Measurements from ENCODE around the gene RBL1.

The RBL1 gene, protein sequence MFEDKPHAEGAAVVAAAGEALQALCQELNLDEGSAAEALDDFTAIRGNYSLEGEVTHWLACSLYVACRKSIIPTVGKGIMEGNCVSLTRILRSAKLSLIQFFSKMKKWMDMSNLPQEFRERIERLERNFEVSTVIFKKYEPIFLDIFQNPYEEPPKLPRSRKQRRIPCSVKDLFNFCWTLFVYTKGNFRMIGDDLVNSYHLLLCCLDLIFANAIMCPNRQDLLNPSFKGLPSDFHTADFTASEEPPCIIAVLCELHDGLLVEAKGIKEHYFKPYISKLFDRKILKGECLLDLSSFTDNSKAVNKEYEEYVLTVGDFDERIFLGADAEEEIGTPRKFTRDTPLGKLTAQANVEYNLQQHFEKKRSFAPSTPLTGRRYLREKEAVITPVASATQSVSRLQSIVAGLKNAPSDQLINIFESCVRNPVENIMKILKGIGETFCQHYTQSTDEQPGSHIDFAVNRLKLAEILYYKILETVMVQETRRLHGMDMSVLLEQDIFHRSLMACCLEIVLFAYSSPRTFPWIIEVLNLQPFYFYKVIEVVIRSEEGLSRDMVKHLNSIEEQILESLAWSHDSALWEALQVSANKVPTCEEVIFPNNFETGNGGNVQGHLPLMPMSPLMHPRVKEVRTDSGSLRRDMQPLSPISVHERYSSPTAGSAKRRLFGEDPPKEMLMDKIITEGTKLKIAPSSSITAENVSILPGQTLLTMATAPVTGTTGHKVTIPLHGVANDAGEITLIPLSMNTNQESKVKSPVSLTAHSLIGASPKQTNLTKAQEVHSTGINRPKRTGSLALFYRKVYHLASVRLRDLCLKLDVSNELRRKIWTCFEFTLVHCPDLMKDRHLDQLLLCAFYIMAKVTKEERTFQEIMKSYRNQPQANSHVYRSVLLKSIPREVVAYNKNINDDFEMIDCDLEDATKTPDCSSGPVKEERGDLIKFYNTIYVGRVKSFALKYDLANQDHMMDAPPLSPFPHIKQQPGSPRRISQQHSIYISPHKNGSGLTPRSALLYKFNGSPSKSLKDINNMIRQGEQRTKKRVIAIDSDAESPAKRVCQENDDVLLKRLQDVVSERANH

GRCh38 chr20:37095599-37096414 is at the start of gene RBL1:
RBL1 (minus strand) TSS chr20:37095997; CDS start chr20:37095928, 69 bp downstream.
- H3K27ac ChIP-seq = peak within 1 kb of the TSS; percentile 89
- TF ChIP-seq ZFX (IDR thresholded peaks at IDR 0.05) = peak; percentile 48
- TF ChIP-seq, protein P1, sequence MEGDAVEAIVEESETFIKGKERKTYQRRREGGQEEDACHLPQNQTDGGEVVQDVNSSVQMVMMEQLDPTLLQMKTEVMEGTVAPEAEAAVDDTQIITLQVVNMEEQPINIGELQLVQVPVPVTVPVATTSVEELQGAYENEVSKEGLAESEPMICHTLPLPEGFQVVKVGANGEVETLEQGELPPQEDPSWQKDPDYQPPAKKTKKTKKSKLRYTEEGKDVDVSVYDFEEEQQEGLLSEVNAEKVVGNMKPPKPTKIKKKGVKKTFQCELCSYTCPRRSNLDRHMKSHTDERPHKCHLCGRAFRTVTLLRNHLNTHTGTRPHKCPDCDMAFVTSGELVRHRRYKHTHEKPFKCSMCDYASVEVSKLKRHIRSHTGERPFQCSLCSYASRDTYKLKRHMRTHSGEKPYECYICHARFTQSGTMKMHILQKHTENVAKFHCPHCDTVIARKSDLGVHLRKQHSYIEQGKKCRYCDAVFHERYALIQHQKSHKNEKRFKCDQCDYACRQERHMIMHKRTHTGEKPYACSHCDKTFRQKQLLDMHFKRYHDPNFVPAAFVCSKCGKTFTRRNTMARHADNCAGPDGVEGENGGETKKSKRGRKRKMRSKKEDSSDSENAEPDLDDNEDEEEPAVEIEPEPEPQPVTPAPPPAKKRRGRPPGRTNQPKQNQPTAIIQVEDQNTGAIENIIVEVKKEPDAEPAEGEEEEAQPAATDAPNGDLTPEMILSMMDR (conservative IDR thresholded peaks at IDR 0.05) = no peak; the same call in 1 of the 2 replicates

DNA sequence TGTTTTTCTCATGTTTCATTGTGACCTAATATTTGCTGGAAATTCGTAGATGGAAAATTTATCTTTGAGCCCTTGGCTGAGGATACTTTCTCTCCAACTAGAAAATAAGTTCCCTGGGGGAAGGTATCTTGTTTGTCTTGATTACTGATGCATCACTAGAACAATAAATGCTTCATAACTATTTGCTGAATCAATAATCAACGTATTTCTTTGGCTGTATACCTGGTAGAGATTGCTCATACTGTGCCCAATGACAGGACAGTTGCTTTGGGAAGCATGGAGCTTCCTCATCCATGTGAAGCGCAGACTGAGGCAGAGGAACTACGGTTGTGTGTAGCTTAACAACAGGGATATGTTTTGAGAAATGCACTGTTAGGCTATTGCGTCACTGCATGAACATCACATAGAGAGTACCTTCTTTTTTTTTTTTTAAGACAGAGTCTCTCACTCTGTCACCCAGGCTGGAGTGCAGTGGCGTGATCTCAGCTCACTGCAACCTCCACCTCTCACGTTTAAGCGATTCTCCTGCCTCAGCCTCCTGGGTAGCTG is 49.1 kb upstream of the RBL1 start:
- H3K27ac ChIP-seq = no peak overlapping the region
- TF ChIP-seq ZFX (IDR thresholded peaks at IDR 0.05) = no peak
- TF ChIP-seq, protein P1 (conservative IDR thresholded peaks at IDR 0.05) = no peak

GRCh38 chr20:37142708-37143107 is 46.9 kb upstream of the RBL1 start:
- no peak overlapping the region for H3K27ac ChIP-seq
- TF ChIP-seq, protein P1 (conservative IDR thresholded peaks at IDR 0.05) = no peak
- TF ChIP-seq ZFX (IDR thresholded peaks at IDR 0.05) = no peak

GRCh38 chr20:37137547-37137946 is 41.8 kb upstream of the RBL1 start:
- TF ChIP-seq, protein P1 (conservative IDR thresholded peaks at IDR 0.05) = no peak
- no peak for TF ChIP-seq ZFX (IDR thresholded peaks at IDR 0.05)
- no peak overlapping the region for H3K27ac ChIP-seq

DNA sequence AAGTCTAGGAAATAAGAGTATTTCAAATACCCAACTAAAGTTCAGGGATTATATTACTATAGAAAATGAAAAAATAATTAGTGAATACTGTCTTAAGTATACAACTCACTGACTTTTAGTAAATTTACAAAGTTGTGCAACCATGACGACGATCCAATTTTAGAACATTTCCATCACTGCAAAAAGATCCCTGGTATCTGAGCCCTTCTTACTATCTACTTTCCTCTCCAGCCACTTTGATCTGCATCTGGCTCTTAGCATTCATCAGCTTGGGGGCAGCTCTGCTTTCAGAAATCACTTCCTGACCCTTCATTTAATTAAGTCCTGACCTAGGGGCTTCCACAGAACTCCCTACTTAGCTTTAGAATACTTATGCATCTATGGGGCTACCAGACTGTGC is 38.2 kb upstream of the RBL1 start:
- H3K27ac ChIP-seq = no peak overlapping the region
- no peak for TF ChIP-seq ZFX (IDR thresholded peaks at IDR 0.05)
- TF ChIP-seq, protein P1 (conservative IDR thresholded peaks at IDR 0.05) = no peak

GRCh38 chr20:37131486-37131885 is 35.7 kb upstream of the RBL1 start:
- H3K27ac ChIP-seq = no peak overlapping the region
- no peak for TF ChIP-seq ZFX (IDR thresholded peaks at IDR 0.05)
- TF ChIP-seq, protein P1 (conservative IDR thresholded peaks at IDR 0.05) = no peak

Data from C4-2B (cell line).